ENCODE results near the gene CFHR4.

CFHR4 gene

DNA sequence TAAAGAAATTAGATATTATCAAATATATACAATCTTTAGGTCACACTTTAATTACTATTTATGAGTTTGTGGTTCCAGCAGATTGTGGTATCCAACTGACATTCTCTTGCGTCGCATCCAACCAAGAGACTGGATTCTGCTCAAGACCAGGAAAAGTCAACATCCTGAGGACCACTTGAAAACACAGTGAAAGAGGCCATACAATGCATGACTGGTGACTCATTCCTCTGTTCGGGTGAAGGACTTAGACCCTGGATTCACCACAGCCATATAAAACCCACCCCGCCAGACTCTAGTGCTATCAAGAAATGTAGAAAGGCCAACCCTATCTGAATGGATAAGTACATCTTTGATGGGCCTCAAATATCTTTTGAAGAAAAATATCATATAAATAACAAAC lies 14.5 kb upstream of the CFHR4 start:
- no peak for TF ChIP-seq CTCF (IDR thresholded peaks at IDR 0.05)

- TF ChIP-seq CTCF (IDR thresholded peaks at IDR 0.05): no peak
These were observed 11.9 kb upstream of the CFHR4 start for GRCh38 chr1:196875935-196876334.

DNA sequence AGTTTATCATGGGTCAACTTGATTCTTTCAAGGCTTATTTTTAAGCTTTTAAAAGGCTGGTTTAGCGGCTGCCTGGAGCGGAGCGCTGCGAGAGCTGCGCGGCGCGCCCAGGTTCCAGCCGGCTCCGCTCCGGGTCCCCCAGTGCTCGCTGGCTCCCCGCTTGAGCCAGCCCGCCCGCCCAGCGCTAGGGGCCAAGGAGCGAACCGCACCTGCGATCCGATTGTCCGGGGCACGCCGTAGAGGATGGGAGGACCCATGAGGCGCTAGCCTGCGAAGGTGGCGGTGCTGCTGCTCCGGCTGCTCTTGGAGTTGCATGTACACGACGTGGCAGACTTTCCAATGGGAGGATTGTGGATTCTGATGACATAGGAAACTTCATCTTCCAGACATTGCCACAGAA lies 9.9 kb upstream of the CFHR4 start:
- TF ChIP-seq CTCF (IDR thresholded peaks at IDR 0.05): no peak

DNA sequence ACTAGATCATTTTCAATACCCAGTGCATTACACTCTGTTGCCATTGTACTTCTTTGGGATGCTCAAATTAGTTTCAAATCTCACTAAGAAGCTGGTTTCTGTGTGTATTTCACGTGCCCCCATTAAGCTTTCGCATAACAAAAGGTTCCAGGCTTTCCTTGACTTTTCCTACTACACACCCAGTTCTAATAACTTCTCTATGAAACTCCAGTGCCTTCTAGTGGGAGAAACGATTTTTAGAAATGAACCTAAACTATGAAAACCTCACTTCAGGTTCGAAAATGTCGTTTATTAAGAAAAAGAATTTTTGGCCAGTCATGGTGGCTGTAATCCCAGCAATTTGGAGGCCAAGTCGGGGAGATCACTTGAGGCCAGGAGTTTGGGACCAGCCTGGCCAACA lies 2.8 kb downstream of the CFHR4 start:
- TF ChIP-seq CTCF (IDR thresholded peaks at IDR 0.05): no peak

- TF ChIP-seq CTCF (IDR thresholded peaks at IDR 0.05): no peak
These were observed 3.4 kb downstream of the CFHR4 start for GRCh38 chr1:196891251-196891650.

DNA sequence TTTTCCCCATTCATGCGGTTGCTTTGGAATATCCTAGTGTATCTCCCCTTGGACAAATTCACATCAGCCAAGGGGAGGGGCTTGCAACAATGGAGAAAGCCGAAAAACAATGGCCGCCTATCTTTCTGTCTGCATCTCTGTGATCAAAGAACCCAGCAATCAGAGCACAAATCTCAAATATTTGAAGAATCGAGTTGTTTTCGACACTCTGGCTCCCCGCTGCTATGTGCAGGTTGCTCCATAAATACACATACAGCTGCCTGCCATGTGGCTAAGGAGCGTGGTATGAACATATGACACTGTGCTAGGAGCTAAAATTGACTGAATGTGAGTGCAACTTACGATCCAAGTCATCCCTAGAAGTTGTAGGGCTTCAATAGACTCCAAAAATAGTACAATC lies 8.5 kb downstream of the CFHR4 start:
- no peak for TF ChIP-seq CTCF (IDR thresholded peaks at IDR 0.05)

GRCh38 chr1:196897158-196897828 lies 9.4 kb downstream of the CFHR4 start:
- no peak for TF ChIP-seq CTCF (IDR thresholded peaks at IDR 0.05)

DNA sequence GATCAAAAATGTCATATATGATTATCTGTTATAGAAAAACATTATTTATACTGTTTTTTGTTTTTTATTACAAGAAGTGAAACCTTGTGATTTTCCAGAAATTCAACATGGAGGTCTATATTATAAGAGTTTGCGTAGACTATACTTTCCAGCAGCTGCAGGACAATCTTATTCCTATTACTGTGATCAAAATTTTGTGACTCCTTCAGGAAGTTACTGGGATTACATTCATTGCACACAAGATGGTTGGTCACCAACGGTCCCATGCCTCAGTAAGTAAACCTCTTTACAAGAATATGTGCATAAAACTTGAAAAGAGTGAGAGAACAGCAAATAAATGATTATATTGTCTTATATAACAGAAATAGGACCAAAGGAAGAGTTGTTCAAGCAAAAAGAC lies 14.5 kb downstream of the CFHR4 start:
- no peak for TF ChIP-seq CTCF (IDR thresholded peaks at IDR 0.05)

Data from LNCAP (cell line).